Adrenal gland (tissue), 5 donors: ENCODE measurements around the gene ABHD11.

Experiments used
- POLR2A ChIP-seq, 2 donors: fragments of 450-650 bp; IDR thresholded peaks; one replicate each; pipeline ENCODE4 v1.6.1; 2017; ENCODE audit warnings: antibody characterized with exemption in 2 of 2, mild to moderate bottlenecking in 2 of 2, moderate library complexity in 1 of 2
- TF ChIP-seq, protein P1 (sequence below), 6 experiments: fragments of 450-650 bp in 4 of 6; fragments of 200-600 bp in 2 of 6; sonication (generic) in 1 of 6; IDR thresholded peaks; 1 replicate in 5 of 6; 2 replicates in 1 of 6; pipeline versions ENCODE4 v1.5.1 to v1.8.0; 2016 to 2021; ENCODE audit warnings: antibody characterized with exemption in 6 of 6, mild to moderate bottlenecking in 2 of 6, moderate library complexity in 1 of 6
- donor health status: DM: no; HTN: no; CAD: no.

DNA sequence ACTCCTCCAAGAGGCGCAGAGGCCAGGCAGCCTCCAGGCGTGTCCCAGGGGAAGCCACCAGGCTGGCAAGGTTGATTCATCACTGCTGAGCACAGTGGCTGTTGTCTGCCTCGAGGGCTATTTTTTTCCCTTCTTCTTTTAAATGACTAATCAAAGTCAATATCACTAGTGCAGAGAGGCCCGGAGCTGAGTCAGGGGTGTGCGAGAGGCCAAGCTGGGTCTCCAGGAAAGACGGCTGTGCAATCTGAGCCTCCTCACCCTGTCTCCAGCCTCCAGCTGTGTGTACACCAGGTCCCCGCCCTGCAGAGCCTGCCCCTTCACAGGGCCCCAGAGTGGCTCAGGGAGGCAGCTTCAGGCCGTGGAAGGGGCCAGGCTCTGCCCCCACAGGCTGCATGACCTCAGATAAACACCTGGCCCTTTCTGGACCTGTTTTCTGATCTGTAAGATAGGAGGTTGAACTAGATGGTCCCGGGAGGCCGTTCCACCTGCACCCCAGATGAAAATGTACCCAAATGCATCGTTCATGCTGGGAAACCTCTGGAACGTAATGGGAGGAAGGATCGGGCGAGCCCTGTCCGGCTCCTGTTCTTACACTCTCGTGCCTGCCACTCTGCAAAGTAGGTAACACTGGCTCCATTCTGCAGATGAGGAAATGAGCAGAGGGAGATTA is 22.8 kb downstream of the ABHD11 start:
- TF ChIP-seq, protein P1, sequence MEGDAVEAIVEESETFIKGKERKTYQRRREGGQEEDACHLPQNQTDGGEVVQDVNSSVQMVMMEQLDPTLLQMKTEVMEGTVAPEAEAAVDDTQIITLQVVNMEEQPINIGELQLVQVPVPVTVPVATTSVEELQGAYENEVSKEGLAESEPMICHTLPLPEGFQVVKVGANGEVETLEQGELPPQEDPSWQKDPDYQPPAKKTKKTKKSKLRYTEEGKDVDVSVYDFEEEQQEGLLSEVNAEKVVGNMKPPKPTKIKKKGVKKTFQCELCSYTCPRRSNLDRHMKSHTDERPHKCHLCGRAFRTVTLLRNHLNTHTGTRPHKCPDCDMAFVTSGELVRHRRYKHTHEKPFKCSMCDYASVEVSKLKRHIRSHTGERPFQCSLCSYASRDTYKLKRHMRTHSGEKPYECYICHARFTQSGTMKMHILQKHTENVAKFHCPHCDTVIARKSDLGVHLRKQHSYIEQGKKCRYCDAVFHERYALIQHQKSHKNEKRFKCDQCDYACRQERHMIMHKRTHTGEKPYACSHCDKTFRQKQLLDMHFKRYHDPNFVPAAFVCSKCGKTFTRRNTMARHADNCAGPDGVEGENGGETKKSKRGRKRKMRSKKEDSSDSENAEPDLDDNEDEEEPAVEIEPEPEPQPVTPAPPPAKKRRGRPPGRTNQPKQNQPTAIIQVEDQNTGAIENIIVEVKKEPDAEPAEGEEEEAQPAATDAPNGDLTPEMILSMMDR (IDR thresholded peaks at IDR 0.05) = no peak
- TF ChIP-seq POLR2A (IDR thresholded peaks at IDR 0.05) = no peak
